NCI-H82 treated with DMSO at 0.1 percent for 48 hours (cell line): Measurements from ENCODE around the gene SLC12A9.

ENCODE experiments used
- DNase-seq: peaks from one replicate; lab custom pipeline; 2025; ENCODE audit not compliant: unreplicated experiment; lab: John Stamatoyannopoulos, UW

SLC12A9 gene

DNA sequence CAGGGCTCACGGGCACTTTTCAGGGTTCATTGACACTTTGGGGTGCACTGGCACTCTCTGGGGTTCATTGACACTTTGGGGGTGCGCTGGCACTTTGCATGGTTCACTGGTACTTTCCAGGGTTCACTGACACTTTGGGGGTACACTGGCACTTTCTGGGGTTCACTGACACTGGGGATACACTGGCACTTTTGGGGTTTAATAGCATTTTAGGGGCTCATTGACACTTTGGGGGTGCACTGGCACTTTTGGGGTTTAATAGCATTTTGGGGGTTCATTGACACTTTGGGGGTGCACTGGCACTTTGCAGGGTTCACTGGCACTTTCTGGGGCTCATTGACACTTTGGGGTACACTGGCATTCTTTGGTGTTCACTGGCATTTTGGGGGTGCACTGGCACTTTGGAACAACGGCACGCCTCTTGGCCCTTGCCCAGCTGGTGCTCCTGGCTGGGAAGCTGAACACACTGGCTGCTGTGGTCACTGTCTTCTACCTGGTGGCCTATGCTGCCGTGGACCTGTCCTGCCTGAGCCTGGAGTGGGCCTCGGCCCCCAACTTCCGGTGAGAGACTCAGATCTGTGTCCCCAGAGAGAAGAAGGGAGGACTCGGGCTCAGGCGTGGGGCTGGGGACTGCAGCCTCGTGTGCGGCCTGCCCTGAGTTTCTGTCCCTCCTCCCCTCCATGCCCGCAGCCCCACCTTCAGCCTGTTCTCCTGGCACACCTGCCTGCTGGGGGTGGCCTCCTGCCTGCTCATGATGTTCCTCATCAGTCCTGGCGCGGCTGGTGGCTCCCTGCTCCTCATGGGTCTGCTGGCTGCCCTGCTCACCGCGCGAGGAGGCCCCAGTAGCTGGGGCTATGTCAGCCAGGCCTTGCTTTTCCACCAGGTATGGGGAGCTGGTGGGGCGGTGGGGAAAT, 8.4 kb downstream of the SLC12A9 start:
- no peak for DNase-seq

DNA sequence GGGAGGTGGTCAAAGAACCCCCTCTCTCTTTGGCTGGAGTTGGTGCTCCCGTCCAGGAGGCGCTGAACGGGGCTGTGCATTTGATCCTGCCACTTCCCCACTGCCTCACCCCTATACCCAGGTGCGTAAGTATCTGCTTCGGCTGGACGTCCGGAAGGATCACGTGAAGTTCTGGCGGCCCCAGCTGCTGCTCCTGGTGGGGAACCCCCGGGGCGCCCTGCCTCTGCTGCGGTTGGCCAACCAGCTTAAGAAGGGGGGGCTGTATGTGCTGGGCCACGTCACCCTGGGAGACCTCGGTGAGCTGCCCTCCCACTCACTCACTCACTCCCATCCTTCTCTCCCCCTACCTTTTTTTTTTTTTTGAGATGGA, 9.1 kb downstream of the SLC12A9 start:
- no peak for DNase-seq

DNA sequence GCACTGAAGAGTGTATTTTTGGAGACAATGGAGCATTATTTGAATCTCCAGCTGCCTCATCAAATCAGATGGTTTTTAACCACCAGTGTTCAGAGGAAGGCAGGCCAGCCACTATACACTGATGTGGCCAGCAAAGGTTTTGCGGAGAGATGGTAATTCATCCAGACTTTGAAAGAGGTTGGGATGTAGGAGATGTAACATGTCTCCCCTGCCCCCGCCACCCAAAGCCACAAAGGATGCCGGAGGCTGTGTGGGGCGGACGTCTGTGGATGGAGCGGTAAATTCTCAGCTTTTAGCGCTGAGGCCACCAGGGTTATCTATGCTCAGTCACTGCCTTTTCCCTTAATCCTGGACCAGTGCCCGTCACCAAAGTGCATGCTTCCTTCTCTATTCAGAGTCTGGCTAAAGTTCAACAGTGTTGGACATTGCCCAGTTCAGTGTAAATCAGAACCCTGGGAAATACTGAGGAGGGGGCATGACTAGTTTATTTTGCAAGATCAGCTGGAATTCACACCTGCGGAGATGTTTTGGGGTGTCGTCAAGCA, 11.0 kb downstream of the SLC12A9 start:
- no peak for DNase-seq

DNA sequence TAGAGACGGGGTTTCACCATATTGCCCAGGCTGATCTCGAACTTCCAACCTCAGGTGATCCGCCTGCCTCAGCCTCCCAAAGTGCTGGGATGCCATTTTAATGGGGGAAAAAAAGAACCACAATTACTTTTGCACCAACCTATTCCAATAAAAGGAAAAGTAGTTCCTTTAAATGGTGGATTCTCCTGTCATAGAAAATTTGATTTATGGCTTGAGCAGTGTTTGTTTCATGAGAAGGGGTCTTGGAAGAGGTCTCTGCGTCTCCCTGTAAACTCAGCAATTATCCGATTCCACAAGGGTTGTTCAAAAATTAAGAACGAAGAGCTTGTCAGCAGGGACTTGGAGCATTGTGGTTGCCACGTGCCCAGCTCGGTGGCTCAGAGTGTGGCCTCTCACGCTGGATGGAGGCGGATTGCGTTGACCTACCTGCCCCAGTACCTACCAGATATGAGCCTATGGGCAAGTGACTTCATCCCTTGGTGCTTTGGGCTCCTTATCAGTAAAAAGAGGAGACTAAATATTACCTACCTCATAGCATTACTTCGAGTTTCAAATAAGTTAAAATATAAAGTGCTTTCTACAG, 11.8 kb downstream of the SLC12A9 start:
- DNase-seq: no peak

DNA sequence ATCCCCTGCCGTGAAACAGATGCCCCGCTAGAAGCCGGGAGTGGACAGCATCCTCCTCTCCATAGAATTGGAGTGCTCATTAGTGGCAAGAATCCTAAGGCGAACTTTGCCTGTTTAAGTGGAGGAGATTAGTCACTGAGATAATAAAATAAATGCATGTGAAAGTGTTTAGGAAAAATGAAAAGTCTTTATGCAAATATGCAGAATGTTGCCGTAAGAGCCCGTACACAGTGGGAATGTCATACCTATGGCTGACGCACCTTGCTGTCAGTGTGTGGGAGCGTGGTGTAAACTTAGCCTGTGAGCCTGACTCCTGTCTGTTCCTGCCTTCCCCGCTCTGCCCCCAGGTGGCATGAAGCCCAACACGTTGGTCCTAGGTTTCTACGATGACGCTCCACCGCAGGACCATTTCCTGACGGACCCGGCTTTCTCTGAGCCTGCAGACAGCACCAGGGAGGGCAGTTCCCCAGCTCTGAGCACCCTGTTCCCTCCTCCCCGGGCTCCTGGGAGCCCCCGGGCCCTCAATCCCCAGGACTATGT, 12.9 kb downstream of the SLC12A9 start:
- DNase-seq: no peak

- no peak for DNase-seq
Observed at GRCh38 chr7:100865938-100866728, 13.6 kb downstream of the SLC12A9 start.

GRCh38 chr7:100866729-100867039, 14.2 kb downstream of the SLC12A9 start:
- DNase-seq: no peak

DNA sequence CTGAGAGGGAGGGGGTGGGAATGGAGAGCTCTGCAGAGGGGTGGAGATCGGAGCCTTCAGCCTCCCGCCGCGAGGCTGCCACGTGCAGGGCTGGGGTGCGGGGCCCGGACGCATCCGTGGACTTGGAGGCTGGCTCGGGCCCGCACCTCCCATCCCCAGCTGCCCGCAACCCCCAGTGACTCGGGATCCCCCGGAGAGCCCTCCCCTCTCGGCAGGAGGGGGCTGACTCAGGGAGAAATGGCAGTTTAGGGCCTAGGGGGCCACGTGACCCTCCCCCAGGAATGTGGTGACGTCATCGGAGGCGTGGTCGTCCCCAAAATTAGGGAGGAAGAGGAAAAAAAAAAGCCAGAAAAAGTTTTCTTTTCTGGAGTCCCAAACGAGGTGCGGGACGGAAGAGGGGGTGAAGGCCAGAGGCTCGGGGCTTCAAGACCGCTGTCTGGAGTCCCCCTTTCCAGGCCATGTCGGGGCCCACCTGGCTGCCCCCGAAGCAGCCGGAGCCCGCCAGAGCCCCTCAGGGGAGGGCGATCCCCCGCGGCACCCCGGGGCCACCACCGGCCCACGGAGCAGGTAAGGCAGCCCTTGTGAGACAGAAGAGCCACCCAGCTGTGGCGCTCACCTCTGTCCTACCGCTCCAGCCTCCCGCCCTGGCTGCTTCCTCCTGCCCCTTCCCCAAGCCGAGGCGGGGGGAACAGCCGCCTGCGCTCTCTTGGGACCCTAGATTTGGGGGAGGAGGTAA, 14.7 kb downstream of the SLC12A9 start, which contains the start of gene TRIP6:
Gene TRIP6, plus strand, starts transcription at position 348 of the 736 bp plus-strand sequence. Its CDS starts 111 bp downstream, at position 459.
- DNase-seq: no peak

DNA sequence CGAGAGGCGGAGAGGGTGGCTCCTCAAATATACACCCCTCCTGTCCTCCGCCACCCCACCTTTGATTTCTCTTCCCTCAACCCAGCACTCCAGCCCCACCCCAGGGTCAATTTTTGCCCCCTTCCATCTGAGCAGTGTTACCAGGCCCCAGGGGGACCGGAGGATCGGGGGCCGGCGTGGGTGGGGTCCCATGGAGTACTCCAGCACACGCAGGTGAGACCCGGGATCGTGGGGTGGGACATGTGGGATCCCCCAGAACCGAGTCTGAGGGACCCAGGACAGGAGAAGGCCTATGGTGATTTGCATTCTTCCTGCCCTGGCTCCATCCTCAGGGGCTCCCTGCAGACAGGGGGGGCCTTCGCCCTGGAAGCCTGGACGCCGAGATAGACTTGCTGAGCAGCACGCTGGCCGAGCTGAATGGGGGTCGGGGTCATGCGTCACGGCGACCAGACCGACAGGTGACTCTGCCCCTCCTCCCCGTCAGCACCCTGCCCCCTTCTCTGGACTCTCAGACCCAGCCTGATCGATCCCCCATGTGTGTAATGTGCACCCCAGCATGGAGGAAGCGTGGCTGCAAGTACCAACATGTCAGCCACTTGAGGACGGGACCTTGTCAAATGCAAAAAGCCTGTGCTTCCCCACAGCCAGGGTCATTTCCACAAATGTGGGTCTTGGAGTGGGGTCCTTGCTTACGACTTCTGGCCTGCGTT, 15.4 kb downstream of the SLC12A9 start:
- no peak for DNase-seq

GRCh38 chr7:100873599-100874299, 21.2 kb downstream of the SLC12A9 start:
- no peak for DNase-seq

DNA sequence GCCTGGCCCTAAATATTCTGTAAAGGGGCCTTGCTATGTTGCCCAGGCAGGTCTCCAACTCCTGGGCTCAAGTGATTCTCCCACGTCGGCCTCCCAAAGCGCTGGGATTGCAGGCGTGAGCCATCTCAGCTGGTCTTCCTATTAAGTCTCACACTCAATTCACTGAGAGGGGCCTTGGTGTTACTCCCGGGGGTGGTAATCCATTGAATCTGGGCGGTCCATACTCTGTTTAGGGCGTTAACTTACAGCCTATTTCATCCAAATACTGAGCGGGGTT, 21.7 kb downstream of the SLC12A9 start:
- DNase-seq: no peak

DNA sequence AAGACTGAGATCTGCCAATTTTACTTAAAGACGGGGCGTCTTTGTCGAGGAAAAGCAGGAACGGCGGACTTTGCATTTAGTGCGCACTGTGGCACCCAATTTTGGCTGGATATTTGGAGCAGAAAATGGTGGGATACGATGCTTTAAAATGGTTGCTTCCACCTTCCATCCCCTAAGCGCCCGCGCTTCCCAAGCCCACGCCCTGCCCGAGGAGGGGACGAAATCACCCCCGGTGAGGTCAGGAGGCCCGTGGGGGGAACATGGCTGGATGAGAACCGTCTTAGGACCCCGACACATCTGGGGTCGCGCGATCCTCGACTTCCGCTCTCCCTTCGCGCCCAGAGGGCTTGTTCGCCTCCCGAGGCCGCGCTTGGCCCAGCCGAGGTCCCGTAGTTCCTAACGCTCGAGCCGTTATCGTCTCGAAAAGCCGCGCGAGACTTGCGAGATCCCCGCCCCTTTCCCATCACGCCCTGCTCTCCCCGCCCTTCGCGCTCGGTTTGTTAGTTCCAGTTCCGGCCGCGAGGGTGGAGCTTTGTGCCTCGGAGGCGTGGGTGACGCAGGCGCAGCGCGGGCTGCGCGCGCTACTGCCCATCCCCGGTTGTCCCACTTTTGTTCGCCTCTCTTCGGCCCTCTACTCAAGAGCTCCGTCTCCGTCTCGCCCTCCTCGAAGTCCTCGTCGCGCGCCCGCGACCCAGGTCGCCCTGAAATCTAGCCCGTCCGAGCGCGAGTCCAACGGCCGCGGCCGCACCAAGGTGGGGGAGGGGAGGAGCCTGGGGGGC, 22.3 kb downstream of the SLC12A9 start, which contains the start of gene SRRT:
Gene SRRT, plus strand, starts transcription at position 527 of the 779 bp plus-strand sequence. CDS start 488 bp downstream, outside the sequence.
- peak; percentile 89 for DNase-seq

DNA sequence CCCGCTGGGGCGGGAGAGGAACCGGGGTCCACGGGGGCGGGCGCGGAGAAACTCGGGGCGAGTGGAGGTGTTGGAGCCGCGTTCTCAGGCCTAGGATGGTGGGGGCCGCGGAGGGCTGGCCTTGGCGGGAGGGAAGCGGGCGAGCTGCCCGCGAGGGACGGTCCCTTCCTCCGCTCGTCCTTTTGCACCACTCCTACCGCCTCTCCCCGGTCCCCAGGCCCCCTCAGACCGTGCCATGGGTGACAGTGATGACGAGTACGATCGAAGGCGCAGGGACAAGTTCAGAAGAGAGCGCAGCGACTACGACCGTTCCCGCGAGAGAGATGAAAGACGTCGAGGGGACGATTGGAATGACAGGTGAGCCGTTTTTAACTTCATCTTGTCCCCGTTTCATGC, 22.8 kb downstream of the SLC12A9 start:
- DNase-seq: no peak

DNA sequence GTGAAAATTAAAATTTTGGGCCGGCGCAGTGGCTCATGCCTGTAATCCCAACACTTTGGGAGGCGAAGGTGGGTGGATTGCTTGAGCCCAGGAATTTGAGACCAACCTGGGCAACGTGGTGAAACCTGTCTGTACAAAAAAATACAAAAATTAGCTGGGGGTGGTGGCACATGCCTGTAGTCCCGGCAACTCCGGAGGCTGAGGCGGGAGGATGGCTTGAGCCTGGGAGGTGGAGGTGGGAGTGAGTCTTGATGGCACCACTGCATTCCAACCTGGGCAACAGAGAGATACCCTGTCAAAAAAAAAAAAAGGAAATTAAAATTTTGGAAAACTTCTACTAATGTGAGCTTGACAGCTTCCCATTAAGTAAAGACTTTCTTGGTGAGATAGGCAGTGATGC, 25.5 kb downstream of the SLC12A9 start:
- DNase-seq: no peak

DNA sequence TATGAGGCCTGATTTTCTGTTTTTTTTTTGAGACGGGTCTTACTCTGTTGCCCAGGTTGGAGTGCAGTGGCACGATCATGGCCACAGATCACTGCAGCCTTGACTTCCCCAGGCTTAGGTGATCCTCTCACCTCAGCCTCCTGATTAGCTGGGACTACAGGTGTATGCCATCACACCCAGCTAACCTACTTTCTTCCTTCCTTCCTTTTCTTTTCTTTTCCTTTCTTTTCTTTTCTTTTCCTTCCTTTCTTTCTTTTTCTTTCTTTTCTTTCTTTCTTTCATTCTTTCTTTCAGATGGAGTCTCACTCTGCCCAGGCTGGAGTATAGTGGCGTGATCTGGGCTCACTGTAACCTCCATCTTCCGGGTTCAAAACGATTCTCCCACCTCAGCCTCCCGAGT, 26.2 kb downstream of the SLC12A9 start:
- no peak for DNase-seq

- peak; percentile 93 for DNase-seq
Observed at GRCh38 chr7:100879685-100880261, 27.3 kb downstream of the SLC12A9 start.

- no peak for DNase-seq
Observed at GRCh38 chr7:100880645-100881044, 28.1 kb downstream of the SLC12A9 start.

GRCh38 chr7:100881136-100881535, 28.6 kb downstream of the SLC12A9 start:
- DNase-seq: no peak
